NCI-H446 (cell line): Measurements from ENCODE around the gene CDKAL1.
A peak's percentile ranks its signal among the peaks of the same experiment; 100 is the strongest.
"Not testable (repeated sequence)": the region's sequence is repeated elsewhere in the genome, so short reads cannot be mapped to it uniquely, and the experiment has no call there.

Experiments used
- DNase-seq, 2 experiments: peaks; one replicate each; lab custom pipeline; 2025; lab: John Stamatoyannopoulos, UW

The CDKAL1 gene

DNA sequence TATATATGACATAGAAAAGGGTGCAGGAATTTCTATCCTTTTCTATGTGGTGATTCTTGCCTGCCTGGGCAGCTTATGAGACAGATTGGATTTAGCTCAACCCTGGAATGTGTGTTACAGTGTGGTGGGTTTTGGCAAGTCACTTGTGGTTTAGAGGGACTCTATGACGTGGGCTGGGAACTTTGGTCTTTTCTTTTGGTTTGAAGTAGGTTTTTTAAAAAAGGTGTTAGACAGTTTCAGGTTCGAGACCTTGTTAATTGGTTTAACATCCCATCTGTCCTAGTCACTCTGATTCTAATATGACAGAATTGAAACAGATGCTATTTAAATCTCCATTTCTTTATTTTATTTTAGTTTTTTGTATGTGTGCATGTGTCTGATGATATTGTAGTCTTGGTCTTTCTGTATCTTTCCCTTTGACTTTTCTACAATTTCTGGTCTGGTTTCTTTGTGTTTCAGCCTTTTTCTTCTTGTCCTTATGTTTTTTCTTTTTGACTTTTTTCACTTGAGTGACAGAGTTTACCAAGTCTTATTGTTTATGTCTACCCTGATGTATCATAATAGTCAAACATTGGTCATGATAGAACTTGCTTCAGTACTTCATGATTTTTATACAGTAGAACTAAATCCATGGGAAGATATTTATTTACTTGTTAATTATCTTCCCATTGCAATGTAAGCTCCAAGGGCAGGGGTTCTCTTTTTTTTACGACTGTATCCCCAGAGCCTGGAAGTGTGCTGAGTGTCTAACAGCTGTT lies 174.3 kb downstream of the CDKAL1 start:
- peak; percentile 52 to 77 for DNase-seq

DNA sequence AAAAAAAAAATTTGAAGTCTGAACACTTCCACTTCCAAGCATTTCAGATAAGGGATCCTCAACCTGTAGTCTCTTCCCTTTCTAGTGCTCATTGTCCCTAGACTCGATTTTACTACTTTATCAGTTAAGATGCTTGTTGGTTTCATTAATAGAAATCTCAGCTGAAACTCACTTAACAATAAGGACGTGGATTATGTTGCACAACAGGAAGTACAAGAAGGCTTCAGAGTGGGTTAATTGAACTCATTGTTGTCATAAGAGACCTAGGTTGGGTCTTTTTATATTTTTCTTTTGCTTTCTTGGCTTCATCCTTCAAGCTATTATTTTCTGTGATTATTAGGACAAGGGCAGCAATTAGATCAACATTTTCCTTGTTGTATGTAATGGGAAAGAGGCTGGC lies 175.2 kb downstream of the CDKAL1 start:
- no peak for DNase-seq

DNA sequence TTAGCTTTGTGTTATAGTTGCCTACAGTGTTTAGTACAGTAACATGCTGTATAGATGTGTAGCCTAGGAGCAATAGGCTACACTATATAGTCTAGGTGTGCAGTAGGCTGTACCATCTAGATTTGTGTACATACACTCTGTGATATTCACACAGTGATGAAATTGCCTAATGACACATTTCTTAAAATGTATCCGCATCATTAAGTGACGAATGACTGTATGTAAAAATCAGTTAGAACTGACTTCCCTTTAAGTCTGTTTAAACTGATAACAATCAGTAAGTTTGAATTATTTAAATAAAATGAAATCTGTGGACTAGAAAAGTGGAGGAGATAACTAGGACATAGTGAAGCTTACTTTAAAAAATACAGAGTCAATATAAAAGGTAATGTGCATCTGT lies 176.1 kb downstream of the CDKAL1 start:
- no peak for DNase-seq

DNA sequence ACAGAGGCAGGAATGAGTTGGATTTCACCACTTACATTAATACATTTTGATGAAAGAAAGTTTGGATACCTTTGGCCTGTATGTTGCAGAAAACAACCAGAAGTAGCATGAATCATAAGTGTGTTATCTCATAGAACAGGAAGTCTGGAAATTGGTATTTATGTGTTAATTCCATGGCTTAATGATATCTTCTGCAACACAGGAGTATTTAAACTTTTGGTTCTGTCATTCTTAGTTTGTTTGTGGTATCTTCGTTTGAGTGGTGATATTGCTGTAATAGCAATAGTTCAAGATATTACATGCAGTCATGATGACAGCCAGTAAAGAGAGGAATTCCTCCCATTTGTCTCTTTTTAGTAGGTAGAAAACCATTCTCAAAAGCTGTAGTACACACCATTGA lies 177.3 kb downstream of the CDKAL1 start:
- no peak for DNase-seq

DNA sequence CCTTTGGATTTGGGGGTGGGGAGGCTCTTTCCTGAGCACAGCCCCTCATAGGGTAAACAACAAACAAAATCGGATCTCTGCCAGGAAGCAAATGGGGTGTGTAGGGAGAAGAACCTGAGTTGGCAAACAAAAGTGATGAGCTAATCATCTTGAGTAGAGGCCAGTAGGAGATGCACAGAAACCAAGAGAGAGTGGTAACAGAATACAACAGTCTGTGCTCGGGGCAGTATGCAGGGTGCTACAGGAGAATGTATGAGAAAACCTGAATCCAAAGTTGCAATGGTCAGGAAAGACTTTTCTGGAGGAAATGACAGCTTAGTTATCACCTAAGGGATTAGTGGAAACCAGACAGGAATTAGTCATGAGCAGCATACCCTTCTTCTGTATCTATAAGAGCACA lies 177.8 kb downstream of the CDKAL1 start:
- peak; percentile 49 to 87 for DNase-seq

DNA sequence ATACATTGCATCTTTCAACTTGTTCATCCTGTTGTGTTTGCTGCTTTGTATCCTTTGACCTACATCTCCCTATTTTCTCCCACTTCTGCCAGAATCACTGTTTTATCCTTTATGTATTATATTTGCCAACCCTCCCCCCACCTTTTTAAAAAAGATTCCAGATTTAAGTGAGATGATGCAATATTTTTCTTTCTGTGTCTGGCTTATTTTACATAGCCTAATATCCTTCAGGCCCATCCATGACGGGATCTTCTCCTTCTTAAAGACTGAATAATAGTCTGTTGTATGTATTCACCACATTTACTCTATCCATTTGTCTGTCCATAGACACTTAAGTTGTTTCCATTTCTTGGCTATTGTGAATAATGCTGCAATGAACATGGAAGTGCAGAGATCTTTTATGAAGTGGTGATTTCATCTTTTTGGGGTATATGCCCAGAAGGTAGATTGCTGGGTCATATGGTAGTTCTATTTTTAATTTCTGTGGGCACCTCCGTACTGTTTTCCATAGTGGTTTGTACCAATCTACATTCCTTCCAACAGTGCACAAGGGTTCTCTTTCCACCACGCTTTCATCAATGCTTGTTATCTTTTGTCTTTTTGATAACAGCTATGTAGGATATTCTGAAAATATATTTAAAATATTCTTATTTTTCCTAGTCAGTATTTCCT lies 181.0 kb downstream of the CDKAL1 start:
- DNase-seq: no peak

DNA sequence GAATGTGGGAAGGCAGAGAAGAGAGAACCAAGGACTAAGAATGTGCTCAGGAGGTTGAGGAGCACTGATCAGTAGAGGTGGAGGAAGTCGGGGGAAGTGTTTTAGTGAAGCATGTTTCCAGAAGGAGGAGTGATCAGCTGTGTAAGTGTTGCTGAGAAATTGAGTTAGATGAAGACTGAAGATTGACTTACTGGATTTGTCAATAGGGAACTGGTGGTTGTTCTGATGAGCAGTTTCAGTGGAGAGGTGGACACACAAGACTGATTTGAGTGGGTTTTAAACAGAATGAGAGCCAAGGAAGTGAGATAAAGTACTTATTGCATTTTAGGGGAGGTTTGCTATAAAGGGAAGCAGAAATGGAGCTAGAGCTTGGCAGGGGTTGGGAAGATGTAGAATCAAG lies 182.6 kb downstream of the CDKAL1 start:
- DNase-seq: no peak

DNA sequence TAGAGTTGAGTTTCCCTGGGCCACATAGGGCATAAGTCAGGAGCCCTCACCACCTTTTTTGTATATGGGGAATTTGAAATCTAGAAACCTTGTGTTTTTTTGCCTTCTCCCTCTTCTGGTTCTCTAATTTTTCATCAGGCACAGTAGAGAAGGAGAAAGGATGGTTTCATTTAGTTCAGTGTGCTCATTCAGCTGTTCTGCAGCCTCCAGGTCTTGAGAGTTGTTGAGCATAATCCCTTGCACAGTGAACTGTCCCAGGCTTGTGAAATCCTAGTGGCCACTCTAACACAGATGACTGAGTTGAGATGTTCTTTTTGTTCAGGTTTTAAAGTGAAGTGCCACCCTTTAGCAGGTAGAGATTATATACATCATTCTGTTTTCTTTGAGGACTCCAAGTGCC lies 183.5 kb downstream of the CDKAL1 start:
- DNase-seq: no peak

DNA sequence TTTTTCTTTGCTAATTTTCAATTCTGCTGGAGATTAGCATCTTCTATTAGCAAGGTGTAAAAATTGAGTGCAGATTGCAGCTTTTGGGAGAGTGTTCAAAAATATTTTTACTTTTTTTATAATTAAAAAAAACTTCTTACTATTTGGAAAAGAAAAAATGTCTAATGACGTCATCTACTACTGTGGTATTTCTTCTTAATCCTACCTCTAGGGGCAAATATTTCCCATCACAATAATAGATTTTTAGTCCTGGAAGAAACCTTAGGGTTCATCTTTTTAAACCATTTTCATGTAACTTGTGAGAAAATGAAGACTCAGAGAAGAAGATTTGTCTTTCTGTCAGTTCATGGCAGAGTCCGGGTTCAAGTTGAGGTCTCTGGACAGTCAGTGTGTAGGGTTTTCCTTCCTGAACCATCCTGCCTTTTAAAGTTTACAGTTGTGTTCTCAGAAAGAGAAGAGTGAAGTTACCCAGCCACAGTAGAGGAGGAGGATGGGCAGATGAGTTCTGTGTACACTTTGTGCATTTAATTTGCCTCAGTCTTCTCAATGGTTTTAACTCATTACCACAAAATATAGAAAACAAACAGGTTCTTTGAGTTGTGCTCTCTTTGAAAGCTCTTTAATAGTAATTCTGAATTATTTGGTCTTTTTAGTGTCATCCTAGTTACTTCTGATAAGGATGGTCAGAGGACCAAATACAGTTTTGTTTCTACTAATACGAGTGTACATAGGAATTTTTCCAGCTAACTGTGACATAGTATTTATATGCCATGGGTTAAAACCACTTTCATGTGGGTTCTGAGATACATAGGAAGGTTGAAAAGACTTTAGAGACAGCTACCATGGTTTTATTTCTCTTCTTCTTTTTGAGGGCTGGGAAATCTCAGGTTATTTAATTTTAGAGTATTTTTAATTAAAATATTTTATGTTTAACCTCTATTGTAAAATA lies 184.7 kb downstream of the CDKAL1 start:
- DNase-seq: no peak

DNA sequence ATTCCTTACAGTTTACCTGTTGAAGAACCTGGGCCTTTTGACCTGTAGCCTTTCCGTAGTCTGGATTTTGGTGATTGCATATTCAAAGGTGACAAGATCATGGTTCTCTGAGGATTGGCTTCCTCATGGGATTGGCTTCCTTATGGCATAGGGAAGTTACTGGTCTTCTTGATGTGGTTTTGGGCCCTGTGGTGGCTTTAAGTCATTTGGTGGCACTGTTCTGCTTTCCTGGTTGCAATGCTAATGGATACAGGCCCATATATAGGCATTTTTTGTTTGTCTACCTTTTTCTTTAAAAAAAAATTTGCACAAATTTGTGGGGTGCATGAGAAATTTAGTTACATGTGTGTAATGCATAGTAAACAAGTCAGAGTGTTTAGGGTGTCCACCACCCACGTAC lies 185.7 kb downstream of the CDKAL1 start:
- no peak for DNase-seq

DNA sequence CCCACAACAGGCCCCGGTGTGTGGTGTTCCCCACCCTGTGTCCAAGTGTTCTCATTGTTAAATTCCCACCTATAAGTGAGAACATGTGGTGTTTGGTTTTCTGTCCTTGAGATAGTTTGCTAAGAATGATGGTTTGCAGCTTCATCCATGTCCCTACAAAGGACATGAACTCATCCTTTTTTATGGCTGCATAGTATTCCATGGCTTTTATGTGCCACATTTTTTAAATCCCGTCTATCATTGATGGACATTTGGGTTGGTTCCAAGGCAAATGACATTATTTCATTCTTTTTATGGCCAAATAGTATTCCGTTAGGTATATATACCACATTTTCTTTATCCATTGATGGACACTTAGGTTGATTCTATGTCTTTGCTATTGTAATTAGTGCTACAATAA lies 186.9 kb downstream of the CDKAL1 start:
- DNase-seq: not testable (repeated sequence)

DNA sequence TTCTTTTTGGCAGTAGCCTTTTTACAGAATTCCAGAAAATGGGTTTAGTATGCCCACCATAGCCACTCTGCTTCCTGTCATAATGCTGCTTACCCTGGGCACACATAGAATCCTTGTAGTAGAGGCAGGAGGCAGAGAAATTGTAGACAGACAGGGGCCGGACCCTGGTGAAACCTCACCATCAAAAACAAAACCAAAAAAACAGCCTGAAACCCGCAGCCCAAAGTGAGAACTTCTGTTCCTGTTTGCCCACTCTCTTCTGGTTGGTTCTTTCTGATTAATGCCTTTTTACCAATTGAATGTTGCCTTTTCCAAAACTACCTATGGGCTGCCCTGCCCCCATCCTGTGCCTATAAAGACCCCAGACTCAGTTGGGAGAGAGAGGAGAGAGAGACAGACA lies 188.2 kb downstream of the CDKAL1 start:
- DNase-seq: no peak

DNA sequence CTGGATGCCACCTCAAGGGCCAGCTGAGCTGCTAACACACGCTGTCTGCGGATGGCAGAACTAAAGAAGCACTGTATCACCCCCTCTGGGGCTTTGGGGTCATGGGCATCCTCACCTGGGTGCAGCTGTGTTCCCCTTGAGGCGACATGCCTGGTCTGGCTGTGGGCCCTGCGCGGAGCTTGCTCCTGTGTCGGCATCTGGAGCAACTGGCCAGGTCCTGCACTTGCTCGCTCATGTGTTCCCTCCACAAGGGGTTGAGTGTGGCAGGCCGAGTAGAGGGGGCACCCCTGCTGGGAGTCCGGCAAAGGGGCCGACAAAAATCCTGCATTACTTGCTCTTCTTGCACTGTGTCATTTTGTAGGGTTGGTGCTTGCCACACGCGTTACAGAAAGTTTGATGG lies 189.0 kb downstream of the CDKAL1 start:
- DNase-seq: no peak

DNA sequence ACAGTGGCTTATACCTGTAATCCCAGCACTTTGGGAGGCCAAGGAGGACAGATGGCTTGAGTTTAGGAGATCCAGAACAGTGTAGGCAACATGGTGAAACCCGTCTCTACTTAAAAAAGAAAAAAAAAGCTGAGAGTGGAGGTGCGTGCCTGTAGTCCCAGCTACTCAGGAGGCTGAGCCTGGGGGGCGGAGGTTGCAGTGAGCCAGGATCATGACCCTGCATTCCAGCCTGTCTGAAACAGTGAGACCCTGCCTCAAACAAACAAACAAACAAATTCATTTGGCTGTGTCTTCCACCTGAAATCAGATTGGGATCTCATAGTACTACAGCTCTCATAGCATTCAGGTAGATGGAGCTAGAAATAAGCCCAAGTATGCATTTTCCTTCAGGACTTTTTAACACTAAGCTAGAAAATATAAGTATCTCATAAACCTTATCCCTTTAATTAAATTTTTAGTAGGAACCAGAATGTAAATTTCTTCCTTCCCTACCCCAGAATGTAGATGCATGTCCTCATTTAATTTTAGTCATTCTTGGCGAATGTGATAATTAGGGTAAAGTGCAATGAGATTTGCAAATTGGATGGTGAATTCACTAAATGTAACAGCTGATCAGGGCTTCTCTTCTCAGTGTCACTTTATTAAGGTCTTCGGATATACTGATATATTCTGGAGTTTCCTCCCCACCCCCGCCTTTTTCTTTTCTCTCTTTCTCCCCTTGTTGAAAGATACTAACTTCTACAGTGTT lies 190.4 kb downstream of the CDKAL1 start:
- no peak for DNase-seq

DNA sequence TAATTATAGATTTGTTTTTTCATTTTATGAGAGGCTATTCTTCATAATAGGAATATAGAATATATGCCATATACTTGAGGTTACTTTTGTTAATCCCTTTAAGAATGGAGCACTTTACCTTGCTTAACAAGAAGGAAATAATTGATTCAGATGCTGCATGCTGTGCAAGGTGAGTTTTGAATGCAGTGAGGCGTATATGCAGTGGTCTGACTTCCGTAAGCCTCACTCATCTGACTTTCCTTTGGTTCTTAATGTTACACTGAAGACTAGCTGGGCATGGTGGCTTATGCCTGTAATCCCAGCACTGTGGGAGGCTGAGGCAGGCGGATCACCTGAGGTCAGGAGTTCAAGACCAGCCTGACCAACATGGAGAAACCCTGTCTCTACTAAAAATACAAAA lies 191.0 kb downstream of the CDKAL1 start:
- not testable (repeated sequence) for DNase-seq

DNA sequence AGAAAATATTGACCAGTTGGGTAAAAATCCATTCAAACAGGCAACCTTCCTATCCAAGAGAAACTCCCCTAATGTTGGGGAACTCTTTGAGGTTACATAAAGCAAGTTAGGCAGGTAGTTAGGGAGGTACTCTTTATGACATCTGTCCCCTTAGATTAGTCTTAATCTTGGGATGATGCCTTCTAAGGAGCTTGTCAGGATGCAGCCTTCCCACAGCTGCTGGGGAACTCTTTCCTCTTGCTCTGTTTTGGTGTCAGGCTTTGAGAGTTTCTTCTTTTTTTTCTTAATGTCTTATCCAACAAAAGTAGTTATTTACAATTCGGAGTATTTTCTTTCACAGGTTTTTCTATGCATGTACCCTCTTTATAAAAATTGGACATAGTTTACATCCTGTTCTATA lies 194.8 kb downstream of the CDKAL1 start:
- DNase-seq: no peak

DNA sequence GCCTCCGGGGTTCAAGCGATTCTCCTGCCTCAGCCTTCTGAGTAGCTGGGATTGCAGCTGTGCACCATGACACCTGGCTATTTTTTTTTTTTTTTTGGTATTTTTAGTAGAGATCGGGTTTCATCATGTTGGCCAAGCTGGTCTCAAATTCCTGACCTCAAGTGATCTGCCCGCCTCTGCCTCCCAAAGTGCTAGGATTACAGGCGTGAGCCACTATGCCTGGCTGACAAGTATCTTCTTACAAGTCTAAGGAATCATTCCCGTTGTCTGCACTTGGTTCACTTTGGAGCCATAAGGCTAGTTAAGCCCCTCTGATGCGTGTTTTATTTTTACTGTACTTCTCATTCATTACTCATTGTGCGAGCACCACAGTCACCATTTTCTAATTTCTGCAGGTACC lies 198.1 kb downstream of the CDKAL1 start:
- not testable (repeated sequence) for DNase-seq

DNA sequence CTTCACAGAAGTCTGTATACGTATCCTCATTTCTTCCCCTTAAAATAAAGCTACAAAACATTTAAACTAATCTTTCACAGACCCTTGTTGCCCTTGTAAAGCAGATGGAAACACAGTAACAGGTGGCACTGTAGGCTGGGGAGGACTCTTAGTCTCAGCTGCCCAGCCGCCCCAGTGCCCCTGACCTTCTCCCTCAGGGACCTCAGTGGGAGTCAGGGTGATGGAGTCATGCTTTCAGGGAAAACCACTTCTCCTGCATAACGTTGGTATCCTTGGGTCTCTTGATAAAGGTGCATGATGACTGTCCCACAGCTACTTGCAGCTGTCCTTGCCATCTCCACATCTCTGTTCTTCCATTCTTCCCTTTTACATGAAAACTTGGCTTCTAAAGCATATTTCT lies 198.6 kb downstream of the CDKAL1 start:
- DNase-seq: no peak

DNA sequence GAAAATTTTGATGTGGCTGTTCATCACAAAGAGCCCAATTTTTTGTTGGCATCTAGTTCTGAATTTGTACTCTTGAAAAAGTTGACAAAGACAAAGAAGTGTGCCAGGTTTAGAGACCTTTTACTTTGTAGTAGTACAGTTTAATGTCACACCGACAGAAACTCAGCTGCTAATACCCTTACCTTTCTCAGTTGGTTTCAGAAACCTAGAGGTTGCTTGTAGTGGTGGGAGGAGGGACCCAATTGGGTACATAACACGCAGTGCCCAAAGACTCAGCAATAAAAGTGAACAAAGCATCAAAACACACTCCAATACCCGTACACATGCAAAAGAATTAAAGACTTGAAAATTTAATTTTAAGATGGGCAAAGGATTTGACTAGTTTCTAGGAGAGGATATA lies 203.7 kb downstream of the CDKAL1 start:
- DNase-seq: no peak

DNA sequence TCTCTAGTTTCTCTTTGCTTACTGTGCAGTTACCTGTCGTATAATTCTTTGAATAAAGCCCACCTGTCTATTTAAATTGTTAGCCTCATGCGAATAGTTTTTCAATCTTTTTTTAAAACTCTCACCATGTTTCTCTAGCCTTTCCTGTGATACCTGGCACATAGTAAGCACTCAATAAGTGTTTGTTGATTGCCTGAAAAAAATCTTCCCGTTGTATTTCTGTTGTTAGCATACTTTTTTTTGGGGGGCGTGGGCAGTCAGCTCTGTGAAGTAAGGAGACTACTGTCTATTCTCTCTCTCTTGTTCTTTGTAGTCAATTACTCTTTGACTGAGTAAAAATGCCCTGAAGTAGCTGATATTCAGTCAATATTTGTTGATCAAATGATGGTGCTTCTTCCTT lies 205.8 kb downstream of the CDKAL1 start:
- DNase-seq: no peak

DNA sequence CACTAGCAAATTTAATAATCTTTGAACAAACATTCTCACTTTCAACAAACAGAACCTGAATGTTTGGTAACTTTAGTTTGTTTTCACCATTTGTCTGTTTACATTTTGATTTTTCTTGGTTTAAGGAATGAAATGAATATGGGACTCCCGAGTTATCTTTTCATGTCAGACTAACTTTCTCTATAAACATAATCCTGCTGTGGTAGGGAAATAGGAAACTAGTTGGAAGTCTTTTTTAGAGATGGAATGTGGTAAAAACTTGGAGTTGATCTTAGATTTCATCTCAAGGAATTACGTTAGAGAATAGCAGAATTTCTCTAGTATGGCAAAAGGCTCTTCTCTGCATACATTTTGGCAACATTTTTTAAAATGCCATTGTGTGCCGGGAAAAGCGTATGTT lies 206.5 kb downstream of the CDKAL1 start:
- DNase-seq: no peak

DNA sequence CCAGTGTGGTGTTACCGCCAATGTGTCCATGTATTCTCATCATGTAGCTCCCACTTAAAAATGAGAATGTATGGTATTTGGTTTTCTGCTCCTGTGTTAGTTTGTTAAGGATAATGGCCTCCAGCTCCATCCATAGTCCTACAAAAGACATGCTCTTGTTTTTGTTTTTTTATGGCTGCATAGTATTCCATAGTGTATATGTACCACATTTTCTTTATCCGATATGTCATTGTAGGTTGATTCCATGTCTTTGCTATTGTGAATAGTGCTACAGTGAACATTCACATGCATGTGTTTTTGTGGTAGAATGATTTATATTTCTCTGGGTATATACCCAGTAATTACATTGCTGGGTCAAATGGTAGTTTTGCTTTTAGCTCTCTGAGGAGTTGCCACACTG lies 207.2 kb downstream of the CDKAL1 start:
- no peak for DNase-seq
